Neural cell (in vitro differentiated cells): ENCODE measurements around the gene PHACTR1.

ENCODE experiments used
- EP300 ChIP-seq: fragments of 450-650 bp; conservative IDR thresholded peaks from 2 replicates; pipeline ENCODE4 v1.6.1; 2014; ENCODE audit warnings: antibody characterized with exemption, mild to moderate bottlenecking, moderate library complexity; ENCODE audit not compliant: poor library complexity, severe bottlenecking
- EZH2 ChIP-seq: fragments of 200-600, 300-800 bp; shearing (Covaris generic), sonication (generic); IDR thresholded peaks from 2 replicates; pipeline ENCODE4 v1.6.1; 2014; ENCODE audit warnings: antibody characterized with exemption, low read length, borderline replicate concordance, mild to moderate bottlenecking; ENCODE audit not compliant: insufficient read depth, poor library complexity, severe bottlenecking
- MXI1 ChIP-seq: fragments of 450-650 bp; conservative IDR thresholded peaks from 2 replicates; pipeline ENCODE4 v1.6.1; 2014; ENCODE audit warnings: antibody characterized with exemption, mild to moderate bottlenecking; ENCODE audit not compliant: poor library complexity, severe bottlenecking
- POLR2AphosphoS5 ChIP-seq: IDR thresholded peaks from 2 replicates; pipeline ENCODE4 v1.6.1; 2012
- RAD21 ChIP-seq: fragments of 450-650 bp; conservative IDR thresholded peaks from 2 replicates; pipeline ENCODE4 v1.6.1; 2014; ENCODE audit warnings: antibody characterized with exemption, mild to moderate bottlenecking, moderate library complexity
- REST ChIP-seq: IDR thresholded peaks from 2 replicates; pipeline ENCODE4 v1.6.1; 2012; ENCODE audit warnings: borderline replicate concordance
- SMC3 ChIP-seq: fragments of 450-650 bp; conservative IDR thresholded peaks from 2 replicates; pipeline ENCODE4 v1.6.1; 2014; ENCODE audit warnings: antibody characterized with exemption, mild to moderate bottlenecking, moderate library complexity; ENCODE audit not compliant: poor library complexity
- TAF1 ChIP-seq: IDR thresholded peaks from 2 replicates; pipeline ENCODE4 v1.6.1; 2012; ENCODE audit warnings: low read depth
- TF ChIP-seq, protein P1 (sequence below): fragments of 450-650 bp; IDR thresholded peaks from 2 replicates; pipeline ENCODE4 v1.5.1; 2014; ENCODE audit warnings: antibody characterized with exemption, mild to moderate bottlenecking, moderate library complexity; ENCODE audit not compliant: poor library complexity, severe bottlenecking

- TF ChIP-seq, protein P1, sequence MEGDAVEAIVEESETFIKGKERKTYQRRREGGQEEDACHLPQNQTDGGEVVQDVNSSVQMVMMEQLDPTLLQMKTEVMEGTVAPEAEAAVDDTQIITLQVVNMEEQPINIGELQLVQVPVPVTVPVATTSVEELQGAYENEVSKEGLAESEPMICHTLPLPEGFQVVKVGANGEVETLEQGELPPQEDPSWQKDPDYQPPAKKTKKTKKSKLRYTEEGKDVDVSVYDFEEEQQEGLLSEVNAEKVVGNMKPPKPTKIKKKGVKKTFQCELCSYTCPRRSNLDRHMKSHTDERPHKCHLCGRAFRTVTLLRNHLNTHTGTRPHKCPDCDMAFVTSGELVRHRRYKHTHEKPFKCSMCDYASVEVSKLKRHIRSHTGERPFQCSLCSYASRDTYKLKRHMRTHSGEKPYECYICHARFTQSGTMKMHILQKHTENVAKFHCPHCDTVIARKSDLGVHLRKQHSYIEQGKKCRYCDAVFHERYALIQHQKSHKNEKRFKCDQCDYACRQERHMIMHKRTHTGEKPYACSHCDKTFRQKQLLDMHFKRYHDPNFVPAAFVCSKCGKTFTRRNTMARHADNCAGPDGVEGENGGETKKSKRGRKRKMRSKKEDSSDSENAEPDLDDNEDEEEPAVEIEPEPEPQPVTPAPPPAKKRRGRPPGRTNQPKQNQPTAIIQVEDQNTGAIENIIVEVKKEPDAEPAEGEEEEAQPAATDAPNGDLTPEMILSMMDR: no peak
- TF ChIP-seq EZH2: no peak
- TF ChIP-seq RAD21: no peak
- no peak for TF ChIP-seq REST
- no peak for TF ChIP-seq TAF1
- TF ChIP-seq EP300: no peak
- TF ChIP-seq POLR2AphosphoS5: no peak
- TF ChIP-seq SMC3: no peak
- no peak for TF ChIP-seq MXI1
Measured at GRCh38 chr6:13172291-13172690, 455.7 kb downstream of the PHACTR1 start.
